Spleen (tissue), 11 donors: Measurements from ENCODE around the gene SV2C. TPM values are rescaled to one million over a fixed set of nuclear protein-coding genes. Genes with fewer than 3 reads are reported as not detected.

Source experiments
- DNase-seq: peaks from one replicate; pipeline ENCODE4 v3.0.0-alpha.2; 2020
- H3K27ac ChIP-seq, 8 donors: fragments of 200-600 bp; sonication (generic) in 7 of 8; 1 replicate in 4 of 8; 2 replicates in 4 of 8; pipeline versions ENCODE4 v1.5.0 to v1.8.0; 2016 to 2021; ENCODE audit warnings: inconsistent platforms in 4 of 8, mild to moderate bottlenecking in 4 of 8, moderate library complexity in 1 of 8
- H3K27me3 ChIP-seq, 7 donors: fragments of 200-600 bp; sonication (generic) in 6 of 7; replicated peaks in 1 of 7; 1 replicate in 4 of 7; 2 replicates in 3 of 7; pipeline versions ENCODE4 v1.5.0 to v1.8.0; 2016 to 2021; ENCODE audit warnings: inconsistent platforms in 3 of 7, mild to moderate bottlenecking in 1 of 7
- H3K36me3 ChIP-seq, 6 donors: fragments of 200-600 bp; sonication (generic) in 5 of 6; 1 replicate in 4 of 6; 2 replicates in 2 of 6; pipeline versions ENCODE4 v1.5.0 to v1.8.0; 2016 to 2021; ENCODE audit warnings: inconsistent platforms in 2 of 6
- H3K4me1 ChIP-seq, 6 donors: fragments of 200-600 bp; sonication (generic) in 5 of 6; 1 replicate in 3 of 6; 2 replicates in 3 of 6; pipeline versions ENCODE4 v1.5.0 to v1.8.0; 2016 to 2021; ENCODE audit warnings: inconsistent platforms in 3 of 6
- H3K4me3 ChIP-seq, 8 donors: fragments of 200-600 bp; sonication (generic) in 7 of 8; 1 replicate in 4 of 8; 2 replicates in 4 of 8; pipeline versions ENCODE4 v1.5.0 to v1.8.0; 2016 to 2021; ENCODE audit warnings: inconsistent platforms in 4 of 8, mild to moderate bottlenecking in 4 of 8, moderate library complexity in 2 of 8
- H3K9me3 ChIP-seq, 8 donors: fragments of 200-600 bp; sonication (generic) in 7 of 8; 1 replicate in 4 of 8; 2 replicates in 4 of 8; pipeline versions ENCODE4 v1.5.0 to v1.8.0; 2016 to 2021; ENCODE audit warnings: inconsistent platforms in 4 of 8
- CTCF ChIP-seq, 11 experiments: fragments of 200-600 bp in 7 of 11; fragments of 450-650 bp in 4 of 11; sonication (generic) in 4 of 11; IDR thresholded peaks in 8 of 11; conservative IDR thresholded peaks in 3 of 11; 1 replicate in 7 of 11; 2 replicates in 4 of 11; pipeline versions ENCODE4 v1.4.0 to v1.8.0; 2016 to 2021; ENCODE audit warnings: antibody characterized with exemption in 11 of 11, inconsistent platforms in 4 of 11, mild to moderate bottlenecking in 1 of 11
- POLR2A ChIP-seq, 3 donors: fragments of 450-650 bp; IDR thresholded peaks; one replicate each; pipeline ENCODE4 v1.5.1; 2017; ENCODE audit warnings: antibody characterized with exemption in 3 of 3, mild to moderate bottlenecking in 1 of 3
- POLR2AphosphoS5 ChIP-seq, 3 donors: sonication (generic); formaldehyde crosslinking; IDR thresholded peaks; one replicate each; pipeline ENCODE4 v1.5.1; 2017; ENCODE audit warnings: antibody characterized with exemption in 3 of 3
- WGBS, 5 donors: extraction: QIAGEN DNeasy Blood & Tissue Kit in 3 of 5; methylation state at CpG; one replicate each; pipeline versions ENCODE4 v1.1.5 to v1.1.7; 2013 to 2018; 5-methylcytosine and 5-hydroxymethylcytosine counted together
- intact Hi-C: fragments of 100-400 bp; cut with DNase I; formaldehyde crosslinking; loops from one replicate; pipeline ENCODE4 v1.15.0; 2023; ENCODE audit warnings: low total_unique reads
- polyA plus RNA-seq, 3 donors: library from polyadenylated mRNA; stranded (reverse); fragments of 200-250 nt; gene quantifications; one replicate each; pipeline ENCODE4 v1.2.1, GENCODE V29; 2013
- total RNA-seq, 7 donors: library from RNA; depleted of rRNA in 3 of 7; stranded (reverse); fragments of >200 nt in 3 of 7; fragmentation: NEBNext Ultra II Directional in 4 of 7; extraction: Animal tissue kit (Norgen Biotek cat#: 25700) in 4 of 7; gene quantifications; one replicate each; pipeline versions ENCODE4 v1.1.0 to v1.2.1, GENCODE V29; 2016 to 2021
- donor health status: healthy with polysubstance abuse.
- donor health status: DM: no; HTN: no; CAD: no; lungs with moderate emphysema.
- donor health status: DM: no; HTN: no; CAD: no.
- donor health status: Bipolar disorder and iron deficiency.
- donor health status: healthy.
- donor health status: DM: no; HTN: no; CAD: no.
- donor health status: DM: yes; HTN: yes; CAD: no.

The SV2C gene
- total and polyA plus RNA-seq, 10 donors = 0.02 to 0.43 (median 0.11) TPM

DNA sequence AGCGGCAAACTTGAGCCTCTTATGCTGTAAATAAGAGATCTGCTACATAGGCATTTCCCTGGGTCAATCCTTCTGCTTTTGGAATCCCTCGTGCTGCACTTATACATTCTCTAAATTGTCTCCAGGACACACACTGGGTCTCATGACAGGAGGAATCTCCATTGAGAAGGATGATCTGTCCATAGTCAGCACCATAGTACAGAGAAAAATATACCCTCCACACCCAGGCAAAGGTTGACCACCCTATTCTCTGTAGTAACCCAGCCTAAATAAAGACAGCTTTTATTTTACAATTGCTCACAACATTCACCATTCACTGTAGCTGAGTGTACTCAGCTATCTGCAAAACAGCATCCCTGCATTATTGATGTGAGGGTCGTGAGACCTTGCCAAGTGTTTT lies 111.2 kb downstream of the SV2C start:
- no peaks in the 10 kb centered on the region for H3K36me3 ChIP-seq
- H3K27ac ChIP-seq = no peak overlapping the region
- intact Hi-C loops = no loop called here
- DNase-seq = no peak
- H3K9me3 ChIP-seq = no peaks in the 10 kb centered on the region
- 59 to 83% (median 78%) methylated on average over 3 of the region's 3 CpGs for WGBS, 5 donors
- TF ChIP-seq CTCF (IDR thresholded peaks at IDR 0.05 in 8 of 11, conservative IDR thresholded peaks at IDR 0.05 in 3 of 11) (no peak), POLR2A (IDR thresholded peaks at IDR 0.05) (no peak)
- H3K27me3 ChIP-seq = peaks cover 0 to 5% (median 0%) of the 10 kb centered on the region in 7 donors
- no peaks in the 10 kb centered on the region for H3K4me1 ChIP-seq
- H3K4me3 ChIP-seq = no peak overlapping the region

DNA sequence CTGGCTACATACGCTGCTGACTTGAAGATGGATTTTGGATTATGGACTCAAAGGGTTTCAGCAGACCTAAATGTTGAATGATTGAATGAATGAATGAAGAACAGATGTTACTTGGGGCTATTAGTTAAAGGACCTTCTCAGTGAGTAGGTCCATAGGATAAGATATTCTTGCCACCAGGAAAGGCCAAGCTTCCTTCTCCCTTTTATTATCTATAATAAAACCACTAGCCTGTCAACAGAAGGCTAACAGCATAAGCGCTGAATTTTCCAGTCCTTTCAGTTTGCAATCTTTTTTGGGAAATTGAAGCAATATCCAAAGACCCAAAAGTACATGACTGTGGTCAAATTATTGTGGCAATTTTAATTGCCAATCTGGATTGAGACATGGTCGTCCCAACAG lies 113.3 kb downstream of the SV2C start:
- TF ChIP-seq POLR2A (IDR thresholded peaks at IDR 0.05) (no peak), POLR2AphosphoS5 (IDR thresholded peaks at IDR 0.05) (no peak)
- Histone ChIP-seq H3K27ac (no peak overlapping the region), H3K36me3 (no peaks in the 10 kb centered on the region), H3K4me1 (no peaks in the 10 kb centered on the region), H3K27me3 (peaks cover 0 to 5% (median 0%) of the 10 kb centered on the region in 7 donors), H3K4me3 (no peak overlapping the region), H3K9me3 (no peaks in the 10 kb centered on the region)
- intact Hi-C loops = no loop called here
- WGBS, 5 donors = 68 to 94% (median 85%) methylated on average over 3 of the region's 3 CpGs
- no peak for DNase-seq

- Histone ChIP-seq H3K36me3 (no peaks in the 10 kb centered on the region), H3K27ac (no peak overlapping the region), H3K4me3 (no peak overlapping the region), H3K27me3 (peaks cover 0 to 5% (median 0%) of the 10 kb centered on the region in 7 donors), H3K4me1 (no peaks in the 10 kb centered on the region), H3K9me3 (no peaks in the 10 kb centered on the region)
- intact Hi-C loops = no loop called here
- WGBS, 5 donors = 77 to 88% (median 83%) methylated on average over 2 of the region's 2 CpGs
- TF ChIP-seq CTCF (IDR thresholded peaks at IDR 0.05 in 8 of 11, conservative IDR thresholded peaks at IDR 0.05 in 3 of 11) = no peak
- no peak for TF ChIP-seq POLR2A (IDR thresholded peaks at IDR 0.05)
- no peak for TF ChIP-seq POLR2AphosphoS5 (IDR thresholded peaks at IDR 0.05)
- no peak for DNase-seq
Observed at GRCh38 chr5:76196886-76197489, 113.8 kb downstream of the SV2C start.

GRCh38 chr5:76197726-76198125 lies 114.5 kb downstream of the SV2C start:
- intact Hi-C loops = no loop called here

More at GRCh38 chr5:76197726-76198125, 114.5 kb downstream of the SV2C start:
- 82 to 93% (median 88%) methylated on average over 3 of the region's 3 CpGs for WGBS, 5 donors
- H3K36me3 ChIP-seq = no peaks in the 10 kb centered on the region
- H3K9me3 ChIP-seq = no peaks in the 10 kb centered on the region
- DNase-seq = no peak
- TF ChIP-seq POLR2A (IDR thresholded peaks at IDR 0.05) = no peak
- TF ChIP-seq POLR2AphosphoS5 (IDR thresholded peaks at IDR 0.05) = no peak
- TF ChIP-seq CTCF (IDR thresholded peaks at IDR 0.05 in 8 of 11, conservative IDR thresholded peaks at IDR 0.05 in 3 of 11) = no peak
- peaks cover 0 to 5% (median 0%) of the 10 kb centered on the region in 7 donors for H3K27me3 ChIP-seq
- H3K4me3 ChIP-seq = no peak overlapping the region
- no peak overlapping the region for H3K27ac ChIP-seq
- H3K4me1 ChIP-seq = no peaks in the 10 kb centered on the region
